Measurements from ENCODE around the gene SMARCAD1. TPM values are rescaled to one million over a fixed set of nuclear protein-coding genes. Genes with fewer than 3 reads are reported as not detected.

Gene SMARCAD1
- total and polyA plus RNA-seq, 9 donors, result 10.2 to 30.5 (median 20.3) TPM

- Histone ChIP-seq H3K4me3 (no peak overlapping the region), H3K36me3 (no peaks in the 10 kb centered on the region), H3K9me3 (no peaks in the 10 kb centered on the region), H3K27me3 (no peaks in the 10 kb centered on the region), H3K4me1 (ENCODE audit: insufficient read depth) (no peaks in the 10 kb centered on the region), H3K27ac (no peak overlapping the region)
- TF ChIP-seq EP300 (IDR thresholded peaks at IDR 0.05), result no peak
- no peak for TF ChIP-seq POLR2A (IDR thresholded peaks at IDR 0.05)
- TF ChIP-seq CTCF (IDR thresholded peaks at IDR 0.05), result no peak
- intact Hi-C loops (cut with DNase I), result no loop called here
- DNase-seq, result no peak
These were observed 28.2 kb downstream of the SMARCAD1 start for GRCh38 chr4:94235825-94236224.

DNA sequence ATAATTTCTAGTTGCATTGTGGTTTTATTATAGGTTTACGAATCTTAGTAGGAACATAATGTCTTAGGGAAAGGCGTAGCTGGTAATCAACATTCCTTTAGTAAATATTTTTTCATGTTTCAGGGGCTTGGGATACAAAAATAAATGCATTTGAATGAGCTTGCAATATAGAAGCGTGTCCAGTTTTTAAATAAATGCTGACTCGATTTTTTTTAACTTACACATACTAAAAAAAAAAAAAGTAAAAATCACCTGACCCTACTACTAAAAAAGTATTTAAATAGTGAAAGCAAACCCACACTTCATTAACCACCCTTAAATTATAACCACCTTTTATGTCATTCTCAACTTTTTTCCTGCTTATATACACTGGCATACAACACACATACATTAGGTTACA, 29.6 kb downstream of the SMARCAD1 start:
- Histone ChIP-seq H3K4me1 (ENCODE audit: insufficient read depth) (no peaks in the 10 kb centered on the region), H3K4me3 (no peak overlapping the region), H3K9me3 (no peaks in the 10 kb centered on the region), H3K27me3 (no peaks in the 10 kb centered on the region), H3K27ac (no peak overlapping the region), H3K36me3 (no peaks in the 10 kb centered on the region)
- no peak for DNase-seq
- 75 to 84% (median 81%) methylated on average over 4 of the region's 4 CpGs for WGBS, 3 donors
- TF ChIP-seq EP300 (IDR thresholded peaks at IDR 0.05) (no peak), CTCF (IDR thresholded peaks at IDR 0.05) (no peak), POLR2A (IDR thresholded peaks at IDR 0.05) (no peak)
- intact Hi-C loops (cut with DNase I), result no loop called here

DNA sequence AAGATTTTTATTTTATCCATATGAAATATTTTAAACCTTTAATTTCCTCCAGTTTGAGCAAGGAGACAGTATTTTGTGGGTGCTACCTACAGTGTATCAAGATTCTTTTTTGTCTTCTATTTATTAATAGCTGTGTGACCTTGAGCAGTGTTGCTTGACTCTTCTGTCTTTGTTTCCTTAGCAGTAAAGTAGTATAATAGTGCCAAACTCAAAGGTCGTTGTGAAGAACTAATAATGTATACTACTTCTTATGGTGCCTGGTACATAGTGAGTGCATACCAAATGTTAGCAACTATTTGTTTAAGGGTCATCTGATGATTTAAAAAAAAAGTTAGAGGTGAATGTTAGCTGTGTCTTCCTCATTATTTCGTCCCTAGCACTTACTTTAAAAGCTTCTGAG, 30.5 kb downstream of the SMARCAD1 start:
- no peak overlapping the region for H3K4me3 ChIP-seq
- H3K4me1 ChIP-seq (ENCODE audit: insufficient read depth), result no peaks in the 10 kb centered on the region
- no peak for DNase-seq
- intact Hi-C loops (cut with DNase I), result no loop called here
- no peak for TF ChIP-seq CTCF (IDR thresholded peaks at IDR 0.05)
- no peak for TF ChIP-seq POLR2A (IDR thresholded peaks at IDR 0.05)
- TF ChIP-seq EP300 (IDR thresholded peaks at IDR 0.05), result no peak
- H3K27me3 ChIP-seq, result no peaks in the 10 kb centered on the region
- H3K9me3 ChIP-seq, result no peaks in the 10 kb centered on the region
- no peak overlapping the region for H3K27ac ChIP-seq
- no peaks in the 10 kb centered on the region for H3K36me3 ChIP-seq
- WGBS, 3 donors, result 35 to 38% (median 36%) methylated on average over 2 of the region's 2 CpGs

- intact Hi-C loops (cut with DNase I), result no loop called here
- H3K36me3 ChIP-seq, result no peaks in the 10 kb centered on the region
- no peaks in the 10 kb centered on the region for H3K9me3 ChIP-seq
- H3K27me3 ChIP-seq, result no peaks in the 10 kb centered on the region
- H3K27ac ChIP-seq, result no peak overlapping the region
- no peaks in the 10 kb centered on the region for H3K4me1 ChIP-seq (ENCODE audit: insufficient read depth)
- no peak for DNase-seq
- no peak overlapping the region for H3K4me3 ChIP-seq
- TF ChIP-seq POLR2A (IDR thresholded peaks at IDR 0.05), result no peak
- no peak for TF ChIP-seq CTCF (IDR thresholded peaks at IDR 0.05)
- no peak for TF ChIP-seq EP300 (IDR thresholded peaks at IDR 0.05)
These were observed 32.7 kb downstream of the SMARCAD1 start for GRCh38 chr4:94240384-94240783.

All from ovary (tissue), 9 donors.